ENCODE measurements around the gene TRABD2B.

- TF ChIP-seq REST (IDR thresholded peaks at IDR 0.05; ENCODE audit: low read depth) (no peak), FOXM1 (IDR thresholded peaks at IDR 0.05; ENCODE audit: borderline replicate concordance, low read depth) (no peak), TCF12 (IDR thresholded peaks at IDR 0.05; ENCODE audit: low read depth) (no peak), YY1 (IDR thresholded peaks at IDR 0.05; ENCODE audit: low read depth) (no peak), EP300 (IDR thresholded peaks at IDR 0.05; ENCODE audit: borderline replicate concordance) (no peak), CREB1 (IDR thresholded peaks at IDR 0.05; ENCODE audit: low read depth) (no peak), CEBPB (IDR thresholded peaks at IDR 0.05) (no peak), TEAD4 (IDR thresholded peaks at IDR 0.05) (no peak), MAX (IDR thresholded peaks at IDR 0.05) (no peak), ZBTB7A (IDR thresholded peaks at IDR 0.05; ENCODE audit: low read depth) (no peak)
These were observed 62.0 kb downstream of the TRABD2B start for GRCh38 chr1:47935163-47935562.
